Kidney (tissue), 14 donors: ENCODE measurements around the gene RTF1. TPM values are rescaled to one million over a fixed set of nuclear protein-coding genes. Genes with fewer than 3 reads are reported as not detected.
A peak's percentile ranks its signal among the peaks of the same experiment; 100 is the strongest.

Experiments
- DNase-seq, 5 donors: peaks; one replicate each; pipeline ENCODE4 v3.0.0-alpha.2; 2013 to 2020
- FAIRE-seq: peaks from 2 replicates; lab custom pipeline; 2012; peaks lifted over from hg19 to GRCh38; lab: Jason Lieb, UNC
- H3K27ac ChIP-seq, 2 donors: one replicate each; pipeline ENCODE4 v1.7.0; 2013; ENCODE audit warnings: low read depth in 2 of 2, low read length in 2 of 2, inconsistent platforms in 1 of 2
- H3K27me3 ChIP-seq: one replicate; pipeline ENCODE4 v1.7.1; 2013; ENCODE audit warnings: low read length, inconsistent platforms; ENCODE audit not compliant: control insufficient read depth, insufficient read depth
- H3K36me3 ChIP-seq, 3 donors: one replicate each; pipeline versions ENCODE4 v1.7.0 to v1.7.1; 2013; ENCODE audit warnings: low read length in 3 of 3, control low read depth in 1 of 3, inconsistent platforms in 1 of 3; ENCODE audit not compliant: insufficient read depth in 3 of 3, control insufficient read depth in 2 of 3
- H3K4me1 ChIP-seq, 3 donors: one replicate each; pipeline versions ENCODE4 v1.7.0 to v1.7.1; 2013; ENCODE audit warnings: low read length in 3 of 3, inconsistent platforms in 1 of 3, low read depth in 1 of 3; ENCODE audit not compliant: control insufficient read depth in 2 of 3, insufficient read depth in 2 of 3
- H3K4me3 ChIP-seq, 3 donors: one replicate each; pipeline versions ENCODE4 v1.7.0 to v1.8.1; 2013; ENCODE audit warnings: low read length in 3 of 3, control low read depth in 1 of 3, inconsistent platforms in 1 of 3
- H3K9ac ChIP-seq, 3 donors: one replicate each; pipeline versions ENCODE4 v1.7.0 to v1.7.1; 2013; ENCODE audit warnings: low read length in 3 of 3, control low read depth in 1 of 3, inconsistent platforms in 1 of 3
- H3K9me3 ChIP-seq, 3 donors: one replicate each; pipeline versions ENCODE4 v1.7.0 to v1.7.1; 2013; ENCODE audit warnings: low read length in 3 of 3, control low read depth in 1 of 3, inconsistent platforms in 1 of 3; ENCODE audit not compliant: control insufficient read depth in 2 of 3, insufficient read depth in 1 of 3
- CTCF ChIP-seq: IDR thresholded peaks from 3 replicates; pipeline ENCODE4 v1.5.1; 2012; ENCODE audit warnings: mild to moderate bottlenecking, moderate library complexity, borderline replicate concordance; ENCODE audit not compliant: insufficient read depth; ENCODE audit errors: extremely low read depth
- intact Hi-C: fragments of 100-400 bp; cut with DNase I; formaldehyde crosslinking; loops from one replicate; pipeline ENCODE4 v1.11.1; 2022
- polyA plus RNA-seq: library from polyadenylated mRNA; stranded (reverse); fragments of 350-450 nt; fragmentation: Illumina TruSeq; extraction: RNeasy Lipid Tissue Mini Kit (QIAGEN cat#74804); gene quantifications from one replicate; pipeline ENCODE4 v1.2.3, GENCODE V29; 2014; ENCODE audit warnings: low read depth, low replicate concordance; ENCODE audit not compliant: insufficient read depth
- total RNA-seq: library from RNA; stranded (reverse); fragmentation: NEBNext Ultra II Directional; extraction: Animal tissue kit (Norgen Biotek cat#: 25700); gene quantifications from one replicate; pipeline ENCODE4 v1.2.1, GENCODE V29; 2021
- donor health status: control.
- donor health status: control.
- donor health status: control.
- donor health status: control.
- donor health status: control.
- donor health status: DM: yes; HTN: yes; CAD: no.
- donor health status: Normal renal cell carcinoma (clear cell type).

Gene RTF1
- total and polyA plus RNA-seq, 2 donors from 2014 or later: 14.8 to 29.7 TPM

- H3K4me3 ChIP-seq: no peak overlapping the region
- no peak for FAIRE-seq
- peaks cover 4 to 37% (median 19%) of the 10 kb centered on the region in 3 donors for H3K36me3 ChIP-seq
Observed at GRCh38 chr15:41483115-41483514, 66.2 kb downstream of the RTF1 start.

GRCh38 chr15:41483519-41483918, 66.6 kb downstream of the RTF1 start:
- H3K36me3 ChIP-seq: peaks cover 4 to 34% (median 19%) of the 10 kb centered on the region in 3 donors
- intact Hi-C loops: no loop called here
- H3K9ac ChIP-seq: no peak overlapping the region
- no peak overlapping the region for H3K27ac ChIP-seq
- FAIRE-seq: no peak
- no peaks in the 10 kb centered on the region for H3K27me3 ChIP-seq
- no peak for TF ChIP-seq CTCF
- peak in 1 of 5 donors; percentile 4 for DNase-seq
- H3K4me1 ChIP-seq: peaks cover 0 to 3% (median 0%) of the 10 kb centered on the region in 3 donors
- no peak overlapping the region for H3K4me3 ChIP-seq
- no peaks in the 10 kb centered on the region for H3K9me3 ChIP-seq

More at GRCh38 chr15:41483115-41483514, 66.2 kb downstream of the RTF1 start:
- no peaks in the 10 kb centered on the region for H3K9me3 ChIP-seq
- H3K9ac ChIP-seq: no peak overlapping the region
- peak in 1 of 5 donors; percentile 8 for DNase-seq
- H3K4me1 ChIP-seq: peaks cover 0 to 3% (median 0%) of the 10 kb centered on the region in 3 donors
- intact Hi-C loops: no loop called here
- TF ChIP-seq CTCF: no peak
- no peaks in the 10 kb centered on the region for H3K27me3 ChIP-seq
- no peak overlapping the region for H3K27ac ChIP-seq

- Histone ChIP-seq H3K27me3 (no peaks in the 10 kb centered on the region), H3K4me1 (peaks cover 0 to 3% (median 0%) of the 10 kb centered on the region in 3 donors), H3K9ac (no peak overlapping the region), H3K9me3 (no peaks in the 10 kb centered on the region), H3K36me3 (peaks cover 0 to 22% (median 8%) of the 10 kb centered on the region in 3 donors), H3K4me3 (no peak overlapping the region), H3K27ac (no peak overlapping the region)
- DNase-seq (peak in 1 of 5 donors; percentile 51), FAIRE-seq (no peak)
- no peak for TF ChIP-seq CTCF
- intact Hi-C loops: no loop called here
Observed at GRCh38 chr15:41484937-41485625, 68.2 kb downstream of the RTF1 start.
